HG03159 (cell line): ENCODE data around the gene CCNY.

Source experiments
- ATAC-seq: cut with Tn5 transposase; IDR thresholded peaks from one replicate; pipeline ENCODE4 v1.9.1; 2021; ENCODE audit warnings: mild to moderate bottlenecking, moderate library complexity; ENCODE audit not compliant: unreplicated experiment

CCNY gene

DNA sequence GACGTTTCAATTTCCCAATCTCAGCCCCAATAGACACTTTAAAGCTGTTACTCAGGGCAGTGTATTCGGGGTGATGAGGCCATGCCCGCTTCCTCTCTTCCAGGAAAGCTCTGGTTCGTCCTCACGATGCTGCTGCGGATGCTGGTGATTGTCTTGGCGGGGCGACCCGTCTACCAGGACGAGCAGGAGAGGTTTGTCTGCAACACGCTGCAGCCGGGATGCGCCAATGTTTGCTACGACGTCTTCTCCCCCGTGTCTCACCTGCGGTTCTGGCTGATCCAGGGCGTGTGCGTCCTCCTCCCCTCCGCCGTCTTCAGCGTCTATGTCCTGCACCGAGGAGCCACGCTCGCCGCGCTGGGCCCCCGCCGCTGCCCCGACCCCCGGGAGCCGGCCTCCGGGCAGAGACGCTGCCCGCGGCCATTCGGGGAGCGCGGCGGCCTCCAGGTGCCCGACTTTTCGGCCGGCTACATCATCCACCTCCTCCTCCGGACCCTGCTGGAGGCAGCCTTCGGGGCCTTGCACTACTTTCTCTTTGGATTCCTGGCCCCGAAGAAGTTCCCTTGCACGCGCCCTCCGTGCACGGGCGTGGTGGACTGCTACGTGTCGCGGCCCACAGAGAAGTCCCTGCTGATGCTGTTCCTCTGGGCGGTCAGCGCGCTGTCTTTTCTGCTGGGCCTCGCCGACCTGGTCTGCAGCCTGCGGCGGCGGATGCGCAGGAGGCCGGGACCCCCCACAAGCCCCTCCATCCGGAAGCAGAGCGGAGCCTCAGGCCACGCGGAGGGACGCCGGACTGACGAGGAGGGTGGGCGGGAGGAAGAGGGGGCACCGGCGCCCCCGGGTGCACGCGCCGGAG lies 271.4 kb downstream of the CCNY start:
- no peak for ATAC-seq

- no peak for ATAC-seq
These were observed 272.0 kb downstream of the CCNY start for GRCh38 chr10:35608328-35608672.

DNA sequence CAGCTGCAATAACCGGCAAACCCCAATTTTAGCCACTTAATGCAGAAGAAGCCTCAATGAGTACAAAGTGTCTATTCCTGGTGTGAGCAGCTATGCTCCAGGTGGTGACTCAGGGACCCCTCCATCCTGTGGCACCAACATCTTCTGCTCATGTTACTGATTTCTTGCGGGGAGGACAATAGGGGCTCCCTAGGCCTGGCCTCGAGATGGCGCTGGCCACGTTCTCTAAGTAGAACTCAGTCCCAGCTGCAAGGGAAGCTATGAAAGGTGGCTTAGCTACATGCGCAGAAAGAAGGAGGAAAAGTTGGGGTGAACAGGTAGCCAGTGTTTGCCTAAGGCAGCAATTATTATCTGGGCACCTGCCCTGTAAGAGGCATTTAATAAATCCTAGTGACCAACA lies 275.4 kb downstream of the CCNY start:
- ATAC-seq: no peak

DNA sequence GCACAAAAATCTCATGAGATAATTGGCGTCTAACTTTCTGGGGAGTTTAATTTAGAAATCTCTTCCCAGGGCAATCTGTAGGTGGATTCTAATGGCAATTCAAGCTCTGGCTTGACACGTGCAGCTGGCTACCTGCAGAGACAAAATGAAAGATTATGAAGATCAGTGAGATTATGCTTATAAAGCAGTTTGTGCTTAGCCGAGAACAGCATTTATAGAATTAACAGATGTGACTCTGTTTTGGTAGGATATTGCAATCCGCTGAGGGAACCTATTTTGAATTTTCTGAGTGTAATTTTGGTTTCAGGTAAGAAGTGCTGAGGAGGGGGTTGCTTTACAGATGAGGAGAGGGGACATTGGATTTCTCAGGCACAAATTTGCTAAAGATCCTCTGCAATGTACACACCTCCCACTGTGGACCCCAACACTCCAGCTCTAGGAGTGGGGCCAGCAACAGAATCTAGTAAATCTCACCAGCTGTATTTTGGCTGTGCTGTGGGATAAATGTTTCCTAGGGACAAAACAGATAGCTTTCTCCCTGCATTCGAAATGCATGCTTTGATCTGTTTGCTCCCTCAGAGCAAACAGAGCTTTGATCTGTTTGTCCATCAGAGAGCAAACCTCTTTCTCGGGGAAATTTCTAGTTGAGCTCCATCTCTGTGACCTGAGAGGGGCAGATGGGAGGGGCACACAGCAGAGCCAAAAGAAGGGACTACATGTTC lies 276.2 kb downstream of the CCNY start:
- no peak for ATAC-seq

DNA sequence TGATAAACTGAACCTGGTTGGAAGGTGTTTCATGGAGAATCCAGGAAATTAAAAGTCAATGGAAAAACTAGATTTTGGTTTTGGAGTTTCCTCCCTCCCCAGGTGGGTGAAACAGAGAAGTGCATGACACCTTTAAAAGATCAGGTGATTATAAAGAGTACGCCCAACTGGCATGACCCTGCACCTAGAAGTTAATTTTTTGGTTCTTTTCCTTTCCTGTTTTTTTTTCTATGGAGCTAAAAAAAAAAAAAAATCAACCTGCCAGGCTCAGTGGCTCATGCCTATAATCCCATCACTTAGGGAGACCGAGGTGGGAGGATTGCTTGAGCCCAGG lies 276.8 kb downstream of the CCNY start:
- no peak for ATAC-seq

- no peak for ATAC-seq
These were observed 277.4 kb downstream of the CCNY start for GRCh38 chr10:35613597-35614226.

GRCh38 chr10:35614312-35614711 lies 278.0 kb downstream of the CCNY start:
- ATAC-seq: no peak
